NCI-H2227 treated with DMSO at 0.1 percent for 48 hours (cell line): ENCODE data around the gene CRADD.
A peak's percentile ranks its signal among the peaks of the same experiment; 100 is the strongest.
"Not testable (repeated sequence)": the region's sequence is repeated elsewhere in the genome, so short reads cannot be mapped to it uniquely, and the experiment has no call there.

Experiments
- DNase-seq: peaks from one replicate; lab custom pipeline; 2025; lab: John Stamatoyannopoulos, UW

Gene CRADD

GRCh38 chr12:93873561-93873960, 196.4 kb downstream of the CRADD start:
- DNase-seq = no peak

- no peak for DNase-seq
Measured at GRCh38 chr12:93875157-93875556, 198.0 kb downstream of the CRADD start.

GRCh38 chr12:93876360-93876759, 199.2 kb downstream of the CRADD start:
- DNase-seq = no peak

- DNase-seq = no peak
Measured at GRCh38 chr12:93877446-93877845, 200.3 kb downstream of the CRADD start.

GRCh38 chr12:93879476-93880421, 202.6 kb downstream of the CRADD start:
- no peak for DNase-seq

GRCh38 chr12:93880853-93881522, 203.8 kb downstream of the CRADD start:
- no peak for DNase-seq

- no peak for DNase-seq
Measured at GRCh38 chr12:93882763-93883162, 205.6 kb downstream of the CRADD start.

GRCh38 chr12:93883436-93884154, 206.4 kb downstream of the CRADD start:
- no peak for DNase-seq

- no peak for DNase-seq
Measured at GRCh38 chr12:93884794-93885460, 207.8 kb downstream of the CRADD start.

GRCh38 chr12:93885973-93886532, 208.9 kb downstream of the CRADD start:
- DNase-seq = not testable (repeated sequence)

- peak; percentile 27 for DNase-seq
Measured at GRCh38 chr12:93886533-93887511, 209.6 kb downstream of the CRADD start.

- DNase-seq = no peak
Measured at GRCh38 chr12:93888964-93889363, 211.8 kb downstream of the CRADD start.

- DNase-seq = no peak
Measured at GRCh38 chr12:93889516-93890212, 212.5 kb downstream of the CRADD start.

- DNase-seq = peak; percentile 37
Measured at GRCh38 chr12:93892423-93893268, 215.5 kb downstream of the CRADD start.

- DNase-seq = peak; percentile 72
Measured at GRCh38 chr12:93894391-93895088, 217.4 kb downstream of the CRADD start.

- peak; percentile 72 for DNase-seq
Measured at GRCh38 chr12:93895089-93895445, 217.9 kb downstream of the CRADD start.

GRCh38 chr12:93896427-93896826, 219.3 kb downstream of the CRADD start:
- no peak for DNase-seq

- no peak for DNase-seq
Measured at GRCh38 chr12:93896952-93897351, 219.8 kb downstream of the CRADD start.
